WTC11 (cell line): ENCODE data around the gene IFRD2.

Source experiments
- ATF3 ChIP-seq: sonication (generic); formaldehyde crosslinking; conservative IDR thresholded peaks from 2 replicates; pipeline ENCODE4 v1.8.1; 2022; ENCODE audit warnings: mild to moderate bottlenecking, missing genetic modification reagents
- CREB1 ChIP-seq: sonication (generic); formaldehyde crosslinking; IDR thresholded peaks from 2 replicates; pipeline ENCODE4 v1.8.0; 2023; ENCODE audit warnings: mild to moderate bottlenecking, missing genetic modification reagents
- TF ChIP-seq, protein P1 (sequence below): sonication (generic); formaldehyde crosslinking; IDR thresholded peaks from 2 replicates; pipeline ENCODE4 v1.8.1; 2023; ENCODE audit warnings: mild to moderate bottlenecking, missing genetic modification reagents, moderate library complexity
- TF ChIP-seq, protein P2 (sequence below): fragments of 200-600 bp; IDR thresholded peaks from 2 replicates; pipeline ENCODE4 v1.8.0; 2022; ENCODE audit warnings: antibody characterized with exemption

GRCh38 chr3:50241713-50242380 lies 50.4 kb downstream of the IFRD2 start:
- TF ChIP-seq, protein P1, sequence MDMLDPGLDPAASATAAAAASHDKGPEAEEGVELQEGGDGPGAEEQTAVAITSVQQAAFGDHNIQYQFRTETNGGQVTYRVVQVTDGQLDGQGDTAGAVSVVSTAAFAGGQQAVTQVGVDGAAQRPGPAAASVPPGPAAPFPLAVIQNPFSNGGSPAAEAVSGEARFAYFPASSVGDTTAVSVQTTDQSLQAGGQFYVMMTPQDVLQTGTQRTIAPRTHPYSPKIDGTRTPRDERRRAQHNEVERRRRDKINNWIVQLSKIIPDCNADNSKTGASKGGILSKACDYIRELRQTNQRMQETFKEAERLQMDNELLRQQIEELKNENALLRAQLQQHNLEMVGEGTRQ (CRISPR knock-in tag) = no peak
- TF ChIP-seq, protein P2, sequence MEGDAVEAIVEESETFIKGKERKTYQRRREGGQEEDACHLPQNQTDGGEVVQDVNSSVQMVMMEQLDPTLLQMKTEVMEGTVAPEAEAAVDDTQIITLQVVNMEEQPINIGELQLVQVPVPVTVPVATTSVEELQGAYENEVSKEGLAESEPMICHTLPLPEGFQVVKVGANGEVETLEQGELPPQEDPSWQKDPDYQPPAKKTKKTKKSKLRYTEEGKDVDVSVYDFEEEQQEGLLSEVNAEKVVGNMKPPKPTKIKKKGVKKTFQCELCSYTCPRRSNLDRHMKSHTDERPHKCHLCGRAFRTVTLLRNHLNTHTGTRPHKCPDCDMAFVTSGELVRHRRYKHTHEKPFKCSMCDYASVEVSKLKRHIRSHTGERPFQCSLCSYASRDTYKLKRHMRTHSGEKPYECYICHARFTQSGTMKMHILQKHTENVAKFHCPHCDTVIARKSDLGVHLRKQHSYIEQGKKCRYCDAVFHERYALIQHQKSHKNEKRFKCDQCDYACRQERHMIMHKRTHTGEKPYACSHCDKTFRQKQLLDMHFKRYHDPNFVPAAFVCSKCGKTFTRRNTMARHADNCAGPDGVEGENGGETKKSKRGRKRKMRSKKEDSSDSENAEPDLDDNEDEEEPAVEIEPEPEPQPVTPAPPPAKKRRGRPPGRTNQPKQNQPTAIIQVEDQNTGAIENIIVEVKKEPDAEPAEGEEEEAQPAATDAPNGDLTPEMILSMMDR = no peak
- TF ChIP-seq CREB1 (CRISPR knock-in tag) = no peak
- TF ChIP-seq ATF3 = no peak
